Liver (tissue), 9 donors: ENCODE data around the gene SLC31A1. TPM values are rescaled to one million over a fixed set of nuclear protein-coding genes. Genes with fewer than 3 reads are reported as not detected.

Source experiments
- DNase-seq: peaks from one replicate; pipeline ENCODE4 v3.0.0-alpha.2; 2017; ENCODE audit warnings: low spot score
- H3K27ac ChIP-seq, 2 donors: one replicate each; pipeline ENCODE4 v1.7.0; 2013; ENCODE audit warnings: inconsistent platforms in 2 of 2, low read length in 2 of 2, control low read depth in 1 of 2, low read depth in 1 of 2, mild to moderate bottlenecking in 1 of 2
- H3K27me3 ChIP-seq, 4 donors: one replicate each; pipeline versions ENCODE4 v1.6.1 to v1.7.0; 2013; ENCODE audit warnings: low read length in 3 of 4, inconsistent platforms in 1 of 4, mild to moderate bottlenecking in 1 of 4, moderate library complexity in 1 of 4; ENCODE audit not compliant: control insufficient read depth in 4 of 4, insufficient read depth in 4 of 4
- H3K36me3 ChIP-seq, 4 donors: one replicate each; pipeline versions ENCODE4 v1.6.1 to v1.7.0; 2013; ENCODE audit warnings: low read length in 3 of 4, mild to moderate bottlenecking in 3 of 4, low read depth in 1 of 4, moderate library complexity in 1 of 4; ENCODE audit not compliant: control insufficient read depth in 4 of 4, insufficient read depth in 3 of 4
- H3K4me1 ChIP-seq, 4 donors: one replicate each; pipeline versions ENCODE4 v1.6.1 to v1.7.0; 2013; ENCODE audit warnings: low read length in 3 of 4, mild to moderate bottlenecking in 3 of 4, moderate library complexity in 1 of 4; ENCODE audit not compliant: control insufficient read depth in 4 of 4, insufficient read depth in 4 of 4
- H3K4me3 ChIP-seq, 3 donors: one replicate each; pipeline versions ENCODE4 v1.6.1 to v1.7.0; 2013; ENCODE audit warnings: low read length in 3 of 3, control low read depth in 1 of 3, low read depth in 1 of 3, mild to moderate bottlenecking in 1 of 3
- H3K9ac ChIP-seq, 2 donors: one replicate each; pipeline ENCODE4 v1.7.0; 2013; ENCODE audit warnings: low read length in 2 of 2, mild to moderate bottlenecking in 2 of 2, moderate library complexity in 2 of 2, control low read depth in 1 of 2, low read depth in 1 of 2
- H3K9me3 ChIP-seq, 4 donors: one replicate each; pipeline versions ENCODE4 v1.6.1 to v1.7.0; 2013; ENCODE audit warnings: low read length in 3 of 4; ENCODE audit not compliant: control insufficient read depth in 4 of 4
- EGR1 ChIP-seq, 2 donors: IDR thresholded peaks; 2 replicates each; pipeline ENCODE4 v1.6.1; 2016 to 2018; ENCODE audit warnings: antibody characterized with exemption in 2 of 2, low read depth in 2 of 2
- FOXA1 ChIP-seq: IDR thresholded peaks from 2 replicates; pipeline ENCODE4 v1.6.1; 2016; ENCODE audit warnings: antibody characterized with exemption
- FOXA2 ChIP-seq: IDR thresholded peaks from 2 replicates; pipeline ENCODE4 v1.6.1; 2016; ENCODE audit warnings: antibody characterized with exemption
- GABPA ChIP-seq, 2 donors: IDR thresholded peaks in 1 of 2; conservative IDR thresholded peaks in 1 of 2; 2 replicates each; pipeline ENCODE4 v1.6.1; 2016; ENCODE audit warnings: antibody characterized with exemption in 2 of 2, mild to moderate bottlenecking in 1 of 2, moderate library complexity in 1 of 2
- HNF4A ChIP-seq, 2 donors: conservative IDR thresholded peaks; 2 replicates each; pipeline ENCODE4 v1.6.1; 2016; ENCODE audit warnings: antibody characterized with exemption in 2 of 2, mild to moderate bottlenecking in 2 of 2
- HNF4G ChIP-seq: IDR thresholded peaks from 2 replicates; pipeline ENCODE4 v1.6.1; 2016; ENCODE audit warnings: antibody characterized with exemption
- JUND ChIP-seq, 2 donors: IDR thresholded peaks; 2 replicates each; pipeline ENCODE4 v1.6.1; 2016; ENCODE audit warnings: antibody characterized with exemption in 2 of 2
- NR2F2 ChIP-seq: IDR thresholded peaks from 2 replicates; pipeline ENCODE4 v1.6.1; 2016; ENCODE audit warnings: antibody characterized with exemption
- RAD21 ChIP-seq, 2 donors: IDR thresholded peaks; 2 replicates each; pipeline ENCODE4 v1.6.1; 2016; ENCODE audit warnings: antibody characterized with exemption in 2 of 2, mild to moderate bottlenecking in 2 of 2
- RXRA ChIP-seq, 2 donors: IDR thresholded peaks; 2 replicates each; pipeline ENCODE4 v1.6.1; 2017 to 2018; ENCODE audit warnings: antibody characterized with exemption in 2 of 2, mild to moderate bottlenecking in 1 of 2
- SP1 ChIP-seq: IDR thresholded peaks from 2 replicates; pipeline ENCODE4 v1.6.1; 2018; ENCODE audit warnings: antibody characterized with exemption, mild to moderate bottlenecking
- TAF1 ChIP-seq: conservative IDR thresholded peaks from 2 replicates; pipeline ENCODE4 v1.6.1; 2016; ENCODE audit warnings: antibody characterized with exemption, mild to moderate bottlenecking
- YY1 ChIP-seq: IDR thresholded peaks from 2 replicates; pipeline ENCODE4 v1.6.1; 2016; ENCODE audit warnings: antibody characterized with exemption, mild to moderate bottlenecking
- WGBS: extraction: QIAGEN DNeasy Blood & Tissue Kit; methylation state at CpG from one replicate; pipeline ENCODE4 v1.1.7; 2013; 5-methylcytosine and 5-hydroxymethylcytosine counted together
- polyA plus RNA-seq, 2 donors: library from polyadenylated mRNA; stranded (reverse) in 1 of 2; unstranded in 1 of 2; fragments of 200-250 nt in 1 of 2; fragments of >200 nt in 1 of 2; fragmentation: Nextera tagmentation in 1 of 2; extraction: Ambion mirVana in 1 of 2; gene quantifications; one replicate each; pipeline versions ENCODE4 v1.2.1 to v1.2.3, GENCODE V29; 2013 to 2015
- total RNA-seq, 2 donors: library from RNA; depleted of rRNA; stranded (reverse); fragments of >200 nt; gene quantifications; one replicate each; pipeline ENCODE4 v1.2.3, GENCODE V29; 2014
- TF ChIP-seq, protein P1 (sequence below): IDR thresholded peaks from 2 replicates; pipeline ENCODE4 v1.6.1; 2016; ENCODE audit warnings: antibody characterized with exemption
- TF ChIP-seq, protein P2 (sequence below): IDR thresholded peaks from 2 replicates; pipeline ENCODE4 v1.6.1; 2016; ENCODE audit warnings: antibody characterized with exemption
- TF ChIP-seq, protein P3 (sequence below): fragments of 150-350 bp; IDR thresholded peaks from 2 replicates; pipeline ENCODE4 v1.5.1; 2017; ENCODE audit warnings: improper control_type of control experiment, low read depth, low read length; ENCODE audit not compliant: missing input control
- TF ChIP-seq, protein P4 (sequence below): IDR thresholded peaks from 2 replicates; pipeline ENCODE4 v1.6.1; 2016; ENCODE audit warnings: antibody characterized with exemption, mild to moderate bottlenecking
- TF ChIP-seq, protein P5 (sequence below): IDR thresholded peaks from 2 replicates; pipeline ENCODE4 v1.6.1; 2016; ENCODE audit warnings: antibody characterized with exemption
- donor health status: healthy.
- donor health status: healthy.
- donor health status: healthy.
- donor health status: healthy.
- donor health status: healthy.

Gene SLC31A1
- 10 to 100 TPM; 26.6 to 96.2 TPM for total RNA-seq
- polyA plus RNA-seq: 10 to 100 TPM; 40.1 to 49.8 TPM

DNA sequence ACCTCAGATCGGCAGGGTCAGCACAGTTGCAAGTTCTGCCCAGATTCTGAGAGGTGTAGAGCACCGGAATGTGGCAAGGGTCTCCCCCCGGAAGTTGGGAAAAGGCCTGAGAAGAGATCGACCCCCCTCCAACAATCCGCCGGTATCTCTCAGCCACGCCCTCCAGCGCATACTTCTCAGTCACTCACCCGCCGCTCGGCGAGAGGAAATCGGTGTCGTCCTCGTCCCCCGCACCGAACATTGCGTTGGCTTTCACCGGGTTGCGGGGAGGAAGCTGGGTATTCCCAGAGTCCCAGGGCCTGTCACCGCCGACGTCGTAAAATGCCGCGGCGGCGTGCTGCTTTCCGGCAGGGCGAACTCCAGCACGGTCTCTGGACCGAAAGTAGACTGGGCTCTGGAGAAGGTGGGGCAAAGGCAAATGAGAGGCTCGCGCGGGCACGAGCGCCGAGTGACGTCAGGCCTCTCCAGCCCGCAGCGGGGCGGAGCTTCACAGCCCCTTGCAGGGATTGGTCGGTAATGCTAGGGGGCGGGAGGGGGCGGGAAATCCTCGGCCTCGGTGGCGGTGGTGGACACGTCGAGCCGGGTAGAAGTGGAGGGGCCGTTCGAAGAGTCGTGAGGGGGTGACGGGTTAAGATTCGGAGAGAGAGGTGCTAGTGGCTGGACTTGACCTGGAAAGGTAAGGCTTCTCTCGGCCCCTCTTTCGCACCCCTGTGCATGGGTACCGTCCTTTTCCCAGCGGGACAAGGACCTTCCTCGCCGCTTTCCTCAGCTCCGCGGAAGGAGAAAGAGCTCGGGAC is at the start of gene SLC31A1, which contains the start of gene FKBP15:
SLC31A1 (plus strand) TSS at position 542 of the 797 bp plus-strand sequence. CDS start 34,605 bp downstream, outside the sequence.
FKBP15 (minus strand) TSS at position 275 of the 797 bp plus-strand sequence; CDS start at position 241, 34 bp downstream.
- Histone ChIP-seq H3K36me3 (peaks cover 0 to 6% (median 0%) of the 10 kb centered on the region in 4 donors), H3K27ac (peak within 1 kb of the TSS; percentile 94 to 95), H3K4me3 (peak within 1 kb of the TSS; percentile 87 to 97 (median 96)), H3K9ac (peak within 1 kb of the TSS; percentile 92 to 96), H3K9me3 (no peaks in the 10 kb centered on the region), H3K4me1 (peaks cover 5 to 47% (median 39%) of the 10 kb centered on the region in 4 donors), H3K27me3 (no peaks in the 10 kb centered on the region)
- DNase-seq: peak; percentile 98
- under 1% methylated on average over 65 of the region's 65 CpGs for WGBS
- TF ChIP-seq, protein P1, sequence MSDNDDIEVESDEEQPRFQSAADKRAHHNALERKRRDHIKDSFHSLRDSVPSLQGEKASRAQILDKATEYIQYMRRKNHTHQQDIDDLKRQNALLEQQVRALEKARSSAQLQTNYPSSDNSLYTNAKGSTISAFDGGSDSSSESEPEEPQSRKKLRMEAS: peak; percentile 97
- peak; percentile 54 to 73 for TF ChIP-seq EGR1 (IDR thresholded peaks at IDR 0.05; ENCODE audit: low read depth in 2 of 2)
- TF ChIP-seq TAF1: peak; percentile 70
- peak in 1 of 2 donors; percentile 67 for TF ChIP-seq RAD21 (IDR thresholded peaks at IDR 0.05)
- TF ChIP-seq, protein P2, sequence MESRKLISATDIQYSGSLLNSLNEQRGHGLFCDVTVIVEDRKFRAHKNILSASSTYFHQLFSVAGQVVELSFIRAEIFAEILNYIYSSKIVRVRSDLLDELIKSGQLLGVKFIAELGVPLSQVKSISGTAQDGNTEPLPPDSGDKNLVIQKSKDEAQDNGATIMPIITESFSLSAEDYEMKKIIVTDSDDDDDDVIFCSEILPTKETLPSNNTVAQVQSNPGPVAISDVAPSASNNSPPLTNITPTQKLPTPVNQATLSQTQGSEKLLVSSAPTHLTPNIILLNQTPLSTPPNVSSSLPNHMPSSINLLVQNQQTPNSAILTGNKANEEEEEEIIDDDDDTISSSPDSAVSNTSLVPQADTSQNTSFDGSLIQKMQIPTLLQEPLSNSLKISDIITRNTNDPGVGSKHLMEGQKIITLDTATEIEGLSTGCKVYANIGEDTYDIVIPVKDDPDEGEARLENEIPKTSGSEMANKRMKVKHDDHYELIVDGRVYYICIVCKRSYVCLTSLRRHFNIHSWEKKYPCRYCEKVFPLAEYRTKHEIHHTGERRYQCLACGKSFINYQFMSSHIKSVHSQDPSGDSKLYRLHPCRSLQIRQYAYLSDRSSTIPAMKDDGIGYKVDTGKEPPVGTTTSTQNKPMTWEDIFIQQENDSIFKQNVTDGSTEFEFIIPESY: peak; percentile 97
- TF ChIP-seq YY1: peak; percentile 90
- peak; percentile 82 to 88 for TF ChIP-seq RXRA (IDR thresholded peaks at IDR 0.05)
- TF ChIP-seq HNF4A (conservative IDR thresholded peaks at IDR 0.05): peak; percentile 83 to 98
- peak; percentile 90 for TF ChIP-seq SP1
- TF ChIP-seq FOXA1: no peak
- peak; percentile 33 for TF ChIP-seq FOXA2
- TF ChIP-seq GABPA (IDR thresholded peaks at IDR 0.05 in 1 of 2, conservative IDR thresholded peaks at IDR 0.05 in 1 of 2): peak in 1 of 2 donors; percentile 90
- no peak for TF ChIP-seq NR2F2
- TF ChIP-seq, protein P3, sequence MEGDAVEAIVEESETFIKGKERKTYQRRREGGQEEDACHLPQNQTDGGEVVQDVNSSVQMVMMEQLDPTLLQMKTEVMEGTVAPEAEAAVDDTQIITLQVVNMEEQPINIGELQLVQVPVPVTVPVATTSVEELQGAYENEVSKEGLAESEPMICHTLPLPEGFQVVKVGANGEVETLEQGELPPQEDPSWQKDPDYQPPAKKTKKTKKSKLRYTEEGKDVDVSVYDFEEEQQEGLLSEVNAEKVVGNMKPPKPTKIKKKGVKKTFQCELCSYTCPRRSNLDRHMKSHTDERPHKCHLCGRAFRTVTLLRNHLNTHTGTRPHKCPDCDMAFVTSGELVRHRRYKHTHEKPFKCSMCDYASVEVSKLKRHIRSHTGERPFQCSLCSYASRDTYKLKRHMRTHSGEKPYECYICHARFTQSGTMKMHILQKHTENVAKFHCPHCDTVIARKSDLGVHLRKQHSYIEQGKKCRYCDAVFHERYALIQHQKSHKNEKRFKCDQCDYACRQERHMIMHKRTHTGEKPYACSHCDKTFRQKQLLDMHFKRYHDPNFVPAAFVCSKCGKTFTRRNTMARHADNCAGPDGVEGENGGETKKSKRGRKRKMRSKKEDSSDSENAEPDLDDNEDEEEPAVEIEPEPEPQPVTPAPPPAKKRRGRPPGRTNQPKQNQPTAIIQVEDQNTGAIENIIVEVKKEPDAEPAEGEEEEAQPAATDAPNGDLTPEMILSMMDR: no peak
- peak; percentile 61 for TF ChIP-seq HNF4G
- peak in 1 of 2 donors; percentile 64 for TF ChIP-seq JUND (IDR thresholded peaks at IDR 0.05)
- TF ChIP-seq, protein P4, sequence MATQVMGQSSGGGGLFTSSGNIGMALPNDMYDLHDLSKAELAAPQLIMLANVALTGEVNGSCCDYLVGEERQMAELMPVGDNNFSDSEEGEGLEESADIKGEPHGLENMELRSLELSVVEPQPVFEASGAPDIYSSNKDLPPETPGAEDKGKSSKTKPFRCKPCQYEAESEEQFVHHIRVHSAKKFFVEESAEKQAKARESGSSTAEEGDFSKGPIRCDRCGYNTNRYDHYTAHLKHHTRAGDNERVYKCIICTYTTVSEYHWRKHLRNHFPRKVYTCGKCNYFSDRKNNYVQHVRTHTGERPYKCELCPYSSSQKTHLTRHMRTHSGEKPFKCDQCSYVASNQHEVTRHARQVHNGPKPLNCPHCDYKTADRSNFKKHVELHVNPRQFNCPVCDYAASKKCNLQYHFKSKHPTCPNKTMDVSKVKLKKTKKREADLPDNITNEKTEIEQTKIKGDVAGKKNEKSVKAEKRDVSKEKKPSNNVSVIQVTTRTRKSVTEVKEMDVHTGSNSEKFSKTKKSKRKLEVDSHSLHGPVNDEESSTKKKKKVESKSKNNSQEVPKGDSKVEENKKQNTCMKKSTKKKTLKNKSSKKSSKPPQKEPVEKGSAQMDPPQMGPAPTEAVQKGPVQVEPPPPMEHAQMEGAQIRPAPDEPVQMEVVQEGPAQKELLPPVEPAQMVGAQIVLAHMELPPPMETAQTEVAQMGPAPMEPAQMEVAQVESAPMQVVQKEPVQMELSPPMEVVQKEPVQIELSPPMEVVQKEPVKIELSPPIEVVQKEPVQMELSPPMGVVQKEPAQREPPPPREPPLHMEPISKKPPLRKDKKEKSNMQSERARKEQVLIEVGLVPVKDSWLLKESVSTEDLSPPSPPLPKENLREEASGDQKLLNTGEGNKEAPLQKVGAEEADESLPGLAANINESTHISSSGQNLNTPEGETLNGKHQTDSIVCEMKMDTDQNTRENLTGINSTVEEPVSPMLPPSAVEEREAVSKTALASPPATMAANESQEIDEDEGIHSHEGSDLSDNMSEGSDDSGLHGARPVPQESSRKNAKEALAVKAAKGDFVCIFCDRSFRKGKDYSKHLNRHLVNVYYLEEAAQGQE: peak; percentile 90
- TF ChIP-seq, protein P5, sequence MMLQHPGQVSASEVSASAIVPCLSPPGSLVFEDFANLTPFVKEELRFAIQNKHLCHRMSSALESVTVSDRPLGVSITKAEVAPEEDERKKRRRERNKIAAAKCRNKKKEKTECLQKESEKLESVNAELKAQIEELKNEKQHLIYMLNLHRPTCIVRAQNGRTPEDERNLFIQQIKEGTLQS: no peak
